ENCODE measurements around the gene PIEZO2.

PIEZO2 gene

GRCh38 chr18:11037533-11038240 lies 111.7 kb downstream of the PIEZO2 start:
- TF ChIP-seq CSDC2 (CRISPR knock-in tag; IDR thresholded peaks at IDR 0.05) (no peak), RARB (CRISPR knock-in tag; IDR thresholded peaks at IDR 0.05) (no peak), TCF4 (CRISPR knock-in tag; IDR thresholded peaks at IDR 0.05; ENCODE audit: borderline replicate concordance) (no peak), PPARA (CRISPR knock-in tag; IDR thresholded peaks at IDR 0.05; ENCODE audit: borderline replicate concordance) (no peak), ZNF565 (CRISPR knock-in tag; conservative IDR thresholded peaks at IDR 0.05; ENCODE audit: low read depth) (no peak), ZFP30 (CRISPR knock-in tag; IDR thresholded peaks at IDR 0.05) (no peak), ARNTL (CRISPR knock-in tag; IDR thresholded peaks at IDR 0.05; ENCODE audit: borderline replicate concordance, low read depth) (no peak), ZNF8 (CRISPR knock-in tag; IDR thresholded peaks at IDR 0.05) (no peak), ESRRG (CRISPR knock-in tag; IDR thresholded peaks at IDR 0.05) (no peak), OSR1 (CRISPR knock-in tag; IDR thresholded peaks at IDR 0.05) (no peak), ZNF70 (CRISPR knock-in tag; IDR thresholded peaks at IDR 0.05) (no peak), ZFP3 (CRISPR knock-in tag; IDR thresholded peaks at IDR 0.05) (no peak), PATZ1 (CRISPR knock-in tag; IDR thresholded peaks at IDR 0.05; ENCODE audit: borderline replicate concordance) (no peak), SNAI2 (CRISPR knock-in tag; IDR thresholded peaks at IDR 0.05) (no peak), GLIS3 (CRISPR knock-in tag; IDR thresholded peaks at IDR 0.05) (no peak)
- ATAC-seq, result no peak

GRCh38 chr18:11035814-11036495 lies 113.4 kb downstream of the PIEZO2 start:
- ATAC-seq, result no peak
- TF ChIP-seq ESRRG (CRISPR knock-in tag; IDR thresholded peaks at IDR 0.05), result no peak
- no peak for TF ChIP-seq CREB5 (CRISPR knock-in tag; IDR thresholded peaks at IDR 0.05; ENCODE audit: low read depth)
- TF ChIP-seq CSRNP3 (CRISPR knock-in tag; IDR thresholded peaks at IDR 0.05), result no peak
- TF ChIP-seq TCF4 (CRISPR knock-in tag; IDR thresholded peaks at IDR 0.05; ENCODE audit: borderline replicate concordance), result no peak
- no peak for TF ChIP-seq TSHZ2 (CRISPR knock-in tag; IDR thresholded peaks at IDR 0.05)
- no peak for TF ChIP-seq TOX (CRISPR knock-in tag; IDR thresholded peaks at IDR 0.05; ENCODE audit: borderline replicate concordance)
- no peak for TF ChIP-seq ZNF565 (CRISPR knock-in tag; conservative IDR thresholded peaks at IDR 0.05; ENCODE audit: low read depth)
- TF ChIP-seq PATZ1 (CRISPR knock-in tag; IDR thresholded peaks at IDR 0.05; ENCODE audit: borderline replicate concordance), result no peak
- no peak for TF ChIP-seq POU6F1 (CRISPR knock-in tag; IDR thresholded peaks at IDR 0.05; ENCODE audit: borderline replicate concordance, low read depth)
- no peak for TF ChIP-seq ARNTL (CRISPR knock-in tag; IDR thresholded peaks at IDR 0.05; ENCODE audit: borderline replicate concordance, low read depth)
- no peak for TF ChIP-seq GLIS3 (CRISPR knock-in tag; IDR thresholded peaks at IDR 0.05)
- TF ChIP-seq SNAI2 (CRISPR knock-in tag; IDR thresholded peaks at IDR 0.05), result no peak
- no peak for TF ChIP-seq PPARA (CRISPR knock-in tag; IDR thresholded peaks at IDR 0.05; ENCODE audit: borderline replicate concordance)
- no peak for TF ChIP-seq ZFP30 (CRISPR knock-in tag; IDR thresholded peaks at IDR 0.05)
- TF ChIP-seq BACH2 (CRISPR knock-in tag; IDR thresholded peaks at IDR 0.05; ENCODE audit: borderline replicate concordance), result no peak
- TF ChIP-seq ISL1 (CRISPR knock-in tag; IDR thresholded peaks at IDR 0.05), result no peak

Measured in SK-N-SH treated with all-trans-retinoic acid at 6 μM for 48 hours (cell line).